Trophoblast cell (in vitro differentiated cells and primary cell): ENCODE data around the gene MFF.

Experiments
- DNase-seq, 2 donors: peaks; one replicate each; pipeline ENCODE4 v3.0.0-alpha.2; 2016
- H2AFZ ChIP-seq: 2 replicates; pipeline ENCODE4 v1.6.1; 2013; ENCODE audit warnings: low read length, moderate library complexity, mild to moderate bottlenecking; ENCODE audit not compliant: insufficient read depth, poor library complexity
- H2AK5ac ChIP-seq: 2 replicates; pipeline ENCODE4 v1.6.1; 2013; ENCODE audit warnings: mild to moderate bottlenecking, low read length
- H2BK120ac ChIP-seq: 2 replicates; pipeline ENCODE4 v1.6.1; 2013; ENCODE audit warnings: low read length, mild to moderate bottlenecking, moderate library complexity; ENCODE audit not compliant: insufficient read depth, poor library complexity
- H2BK12ac ChIP-seq: 2 replicates; pipeline ENCODE4 v1.6.1; 2013; ENCODE audit warnings: mild to moderate bottlenecking, low read length, moderate library complexity
- H2BK5ac ChIP-seq: 2 replicates; pipeline ENCODE4 v1.6.1; 2013; ENCODE audit warnings: low read length, low read depth, moderate library complexity, mild to moderate bottlenecking; ENCODE audit not compliant: poor library complexity
- H3K14ac ChIP-seq: 2 replicates; pipeline ENCODE4 v1.6.1; 2013; ENCODE audit warnings: mild to moderate bottlenecking, low read length
- H3K18ac ChIP-seq: 2 replicates; pipeline ENCODE4 v1.6.1; 2013; ENCODE audit warnings: mild to moderate bottlenecking, low read length
- H3K23ac ChIP-seq: 2 replicates; pipeline ENCODE4 v1.6.1; 2013; ENCODE audit warnings: low read length
- H3K27ac ChIP-seq: 2 replicates; pipeline ENCODE4 v1.5.1; 2013; ENCODE audit warnings: low read depth, mild to moderate bottlenecking, inconsistent platforms, low read length, moderate library complexity
- H3K27me3 ChIP-seq: 2 replicates; pipeline ENCODE4 v1.6.1; 2013; ENCODE audit warnings: inconsistent platforms, mild to moderate bottlenecking, low read length, moderate library complexity; ENCODE audit not compliant: insufficient read depth
- H3K36me3 ChIP-seq, 2 experiments: 1 replicate in 1 of 2; 2 replicates in 1 of 2; pipeline ENCODE4 v1.6.1; 2013; ENCODE audit warnings: low read length in 2 of 2, mild to moderate bottlenecking in 2 of 2, moderate library complexity in 1 of 2; ENCODE audit not compliant: insufficient read depth in 2 of 2, control insufficient read depth in 1 of 2
- H3K4ac ChIP-seq: 2 replicates; pipeline ENCODE4 v1.6.1; 2013; ENCODE audit warnings: low read depth, mild to moderate bottlenecking, low read length, moderate library complexity
- H3K4me1 ChIP-seq, 2 experiments: 1 replicate in 1 of 2; 2 replicates in 1 of 2; pipeline ENCODE4 v1.6.1; 2013; ENCODE audit warnings: low read length in 2 of 2, mild to moderate bottlenecking in 2 of 2, moderate library complexity in 1 of 2; ENCODE audit not compliant: insufficient read depth in 2 of 2, control insufficient read depth in 1 of 2
- H3K4me2 ChIP-seq: 2 replicates; pipeline ENCODE4 v1.6.1; 2013; ENCODE audit warnings: inconsistent platforms, mild to moderate bottlenecking, low read length, moderate library complexity
- H3K4me3 ChIP-seq: 2 replicates; pipeline ENCODE4 v1.5.1; 2013; ENCODE audit warnings: mild to moderate bottlenecking, low read depth, low read length, inconsistent platforms
- H3K79me1 ChIP-seq: one replicate; pipeline ENCODE4 v1.6.1; 2013; ENCODE audit warnings: low read length
- H3K79me2 ChIP-seq: 2 replicates; pipeline ENCODE4 v1.6.1; 2013; ENCODE audit warnings: low read length, mild to moderate bottlenecking; ENCODE audit not compliant: control insufficient read depth, insufficient read depth, poor library complexity
- H3K9ac ChIP-seq: 2 replicates; pipeline ENCODE4 v1.6.1; 2013; ENCODE audit warnings: mild to moderate bottlenecking, low read length
- H3K9me3 ChIP-seq: 2 replicates; pipeline ENCODE4 v1.6.1; 2013; ENCODE audit warnings: low read depth, mild to moderate bottlenecking, control low read depth, inconsistent platforms, low read length; ENCODE audit not compliant: insufficient read depth
- H4K12ac ChIP-seq: 2 replicates; pipeline ENCODE4 v1.6.1; 2013; ENCODE audit warnings: low read depth, mild to moderate bottlenecking, low read length, moderate library complexity
- H4K8ac ChIP-seq: 2 replicates; pipeline ENCODE4 v1.6.1; 2013; ENCODE audit warnings: low read depth, mild to moderate bottlenecking, low read length, moderate library complexity
- H4K91ac ChIP-seq: one replicate; pipeline ENCODE4 v1.6.1; 2013; ENCODE audit warnings: low read depth, mild to moderate bottlenecking, low read length, moderate library complexity
- WGBS: extraction: QIAGEN DNeasy Blood & Tissue Kit; methylation state at CpG from one replicate; pipeline ENCODE4 v1.1.7; 2013; ENCODE audit warnings: missing lambda C conversion rate; ENCODE audit not compliant: insufficient read length, insufficient coverage; ENCODE audit errors: extremely low coverage; 5-methylcytosine and 5-hydroxymethylcytosine counted together

Gene MFF

DNA sequence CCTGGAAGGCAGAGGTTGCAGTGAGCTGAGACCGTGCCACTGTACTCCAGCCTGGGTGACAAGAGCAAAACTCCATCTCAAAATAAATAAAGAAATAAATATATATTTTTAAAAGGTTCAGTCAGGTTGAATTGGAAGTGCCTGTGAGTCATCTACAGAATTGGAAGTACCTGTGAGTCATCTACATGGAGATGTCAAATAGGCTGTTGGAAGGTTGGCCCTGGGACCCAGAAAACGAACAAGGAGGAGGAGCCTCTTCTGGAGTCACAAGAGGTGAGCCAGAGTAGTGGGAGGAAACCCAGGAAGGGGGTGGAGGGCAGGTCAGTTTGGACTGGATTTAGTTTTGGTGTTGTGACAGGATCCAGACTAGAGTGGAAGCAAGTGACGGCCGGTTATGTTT is 77.9 kb downstream of the MFF start:
- Histone ChIP-seq H3K4me2 (no peak overlapping the region), H4K91ac (no peak overlapping the region), H3K23ac (no peak overlapping the region), H2AK5ac (no peak overlapping the region), H3K27ac (no peak overlapping the region), H3K4me3 (no peak overlapping the region), H3K79me2 (no peaks in the 10 kb centered on the region), H3K36me3 (no peaks in the 10 kb centered on the region), H2AFZ (no peak overlapping the region), H3K9ac (no peak overlapping the region), H2BK120ac (no peak overlapping the region), H4K8ac (no peak overlapping the region), H3K14ac (no peak overlapping the region), H3K9me3 (no peaks in the 10 kb centered on the region), H2BK12ac (no peak overlapping the region), H3K27me3 (no peaks in the 10 kb centered on the region), H3K79me1 (no peaks in the 10 kb centered on the region), H4K12ac (no peak overlapping the region), H2BK5ac (no peak overlapping the region), H3K4ac (no peak overlapping the region), H3K4me1 (peaks cover 7 to 13% of the 10 kb centered on the region in 2 experiments), H3K18ac (no peak overlapping the region)
- no CpG with 5 or more reads among the region's 4 CpGs for WGBS
- DNase-seq = peak in 1 of 2 donors; percentile 32

GRCh38 chr2:227404585-227405271 is 79.7 kb downstream of the MFF start:
- Histone ChIP-seq H3K4me2 (no peak overlapping the region), H3K9me3 (no peaks in the 10 kb centered on the region), H4K12ac (no peak overlapping the region), H3K79me2 (no peaks in the 10 kb centered on the region), H3K18ac (no peak overlapping the region), H4K8ac (no peak overlapping the region), H3K9ac (no peak overlapping the region), H2BK5ac (no peak overlapping the region), H3K4me1 (peaks cover 8 to 13% of the 10 kb centered on the region in 2 experiments), H3K4me3 (no peak overlapping the region), H2AFZ (no peak overlapping the region), H3K27me3 (no peaks in the 10 kb centered on the region), H3K4ac (no peak overlapping the region), H2BK120ac (no peak overlapping the region), H3K79me1 (no peaks in the 10 kb centered on the region), H4K91ac (no peak overlapping the region), H3K36me3 (no peaks in the 10 kb centered on the region), H3K23ac (no peak overlapping the region), H2BK12ac (no peak overlapping the region), H3K27ac (no peak overlapping the region), H2AK5ac (no peak overlapping the region), H3K14ac (no peak overlapping the region)
- DNase-seq = no peak
- no CpG with 5 or more reads among the region's 4 CpGs for WGBS

GRCh38 chr2:227406177-227407031 is 81.4 kb downstream of the MFF start:
- Histone ChIP-seq H3K27me3 (no peaks in the 10 kb centered on the region), H3K4me2 (no peak overlapping the region), H3K9ac (no peak overlapping the region), H4K12ac (no peak overlapping the region), H3K23ac (peak overlapping the region; percentile 33), H3K9me3 (no peaks in the 10 kb centered on the region), H3K14ac (no peak overlapping the region), H3K79me1 (no peaks in the 10 kb centered on the region), H3K79me2 (no peaks in the 10 kb centered on the region), H3K4ac (no peak overlapping the region), H2BK5ac (no peak overlapping the region), H4K8ac (no peak overlapping the region), H2AK5ac (no peak overlapping the region), H3K27ac (peak overlapping the region; percentile 30), H2BK12ac (no peak overlapping the region), H3K4me3 (no peak overlapping the region), H3K36me3 (no peaks in the 10 kb centered on the region), H3K18ac (no peak overlapping the region), H2BK120ac (no peak overlapping the region), H3K4me1 (peaks cover 8 to 13% of the 10 kb centered on the region in 2 experiments), H4K91ac (peak overlapping the region; percentile 49), H2AFZ (no peak overlapping the region)
- no CpG with 5 or more reads among the region's 7 CpGs for WGBS
- DNase-seq = peak; percentile 71 to 97
